Adrenal gland (tissue), 12 donors: ENCODE results near the gene DDRGK1. TPM values are rescaled to one million over a fixed set of nuclear protein-coding genes. Genes with fewer than 3 reads are reported as not detected.

Experiments
- DNase-seq, 7 donors: peaks; one replicate each; pipeline ENCODE4 v3.0.0-alpha.2; 2019 to 2020
- H3K27ac ChIP-seq, 5 donors: fragments of 200-600 bp; sonication (generic) in 4 of 5; 1 replicate in 3 of 5; 2 replicates in 2 of 5; pipeline versions ENCODE4 v1.5.1 to v1.8.0; 2016 to 2020; ENCODE audit warnings: mild to moderate bottlenecking in 1 of 5
- H3K27me3 ChIP-seq: fragments of 200-600 bp; 2 replicates; pipeline ENCODE4 v1.8.0; 2021
- H3K36me3 ChIP-seq, 2 donors: fragments of 200-600 bp; replicated peaks in 1 of 2; 1 replicate in 1 of 2; 2 replicates in 1 of 2; pipeline versions ENCODE4 v1.5.1 to v1.8.0; 2018 to 2022
- H3K4me1 ChIP-seq, 2 donors: fragments of 200-600 bp; replicated peaks in 1 of 2; 1 replicate in 1 of 2; 2 replicates in 1 of 2; pipeline versions ENCODE4 v1.5.1 to v1.8.0; 2018 to 2021
- H3K4me3 ChIP-seq, 4 donors: fragments of 200-600 bp; sonication (generic) in 3 of 4; one replicate each; pipeline ENCODE4 v1.5.1; 2016 to 2018
- H3K9me3 ChIP-seq, 3 donors: fragments of 200-600 bp; sonication (generic) in 1 of 3; replicated peaks in 1 of 3; 1 replicate in 2 of 3; 2 replicates in 1 of 3; pipeline versions ENCODE4 v1.5.1 to v1.8.0; 2016 to 2021
- CTCF ChIP-seq, 6 experiments: fragments of 450-650 bp in 4 of 6; fragments of 200-600 bp in 2 of 6; sonication (generic) in 1 of 6; IDR thresholded peaks; 1 replicate in 5 of 6; 2 replicates in 1 of 6; pipeline versions ENCODE4 v1.5.1 to v1.8.0; 2016 to 2021; ENCODE audit warnings: antibody characterized with exemption in 6 of 6, mild to moderate bottlenecking in 2 of 6, moderate library complexity in 1 of 6
- POLR2A ChIP-seq, 2 donors: fragments of 450-650 bp; IDR thresholded peaks; one replicate each; pipeline ENCODE4 v1.6.1; 2017; ENCODE audit warnings: antibody characterized with exemption in 2 of 2, mild to moderate bottlenecking in 2 of 2, moderate library complexity in 1 of 2
- WGBS, 4 donors: extraction: QIAGEN DNeasy Blood & Tissue Kit in 2 of 4; methylation state at CpG; one replicate each; pipeline versions ENCODE4 v1.1.5 to v1.1.7; 2013 to 2017; 5-methylcytosine and 5-hydroxymethylcytosine counted together
- intact Hi-C, 2 donors: fragments of 100-400 bp; cut with DNase I; formaldehyde crosslinking; loops; one replicate each; pipeline versions ENCODE4 v1.14.1 to v1.15.0; 2022 to 2023
- polyA plus RNA-seq, 3 donors: library from polyadenylated mRNA; stranded (reverse); fragments of 200-250 nt in 2 of 3; fragments of 350-450 nt in 1 of 3; fragmentation: Illumina TruSeq in 1 of 3; extraction: RNeasy Lipid Tissue Mini Kit (QIAGEN cat#74804) in 1 of 3; gene quantifications; one replicate each; pipeline ENCODE4 v1.2.3, GENCODE V29; 2013 to 2014
- total RNA-seq, 9 donors: library from RNA; depleted of rRNA in 4 of 9; stranded (reverse); fragments of >200 nt in 4 of 9; fragments of 120-200 nt in 1 of 9; fragmentation: NEBNext Ultra II Directional in 1 of 9; extraction: Animal tissue kit (Norgen Biotek cat#: 25700) in 1 of 9; gene quantifications; one replicate each; pipeline versions ENCODE4 v1.1.0 to v1.2.4, GENCODE V29; 2013 to 2023
- donor health status: healthy with polysubstance abuse.
- donor health status: Bipolar disorder and iron deficiency.
- donor health status: DM: yes; HTN: yes; CAD: no.
- donor health status: DM: no; HTN: no; CAD: no.
- donor health status: DM: no; HTN: no; CAD: no.
- donor health status: DM: yes; HTN: yes; CAD: no.

DDRGK1 gene
- total and polyA plus RNA-seq, 12 donors = 81.6 to 202 (median 140) TPM

DNA sequence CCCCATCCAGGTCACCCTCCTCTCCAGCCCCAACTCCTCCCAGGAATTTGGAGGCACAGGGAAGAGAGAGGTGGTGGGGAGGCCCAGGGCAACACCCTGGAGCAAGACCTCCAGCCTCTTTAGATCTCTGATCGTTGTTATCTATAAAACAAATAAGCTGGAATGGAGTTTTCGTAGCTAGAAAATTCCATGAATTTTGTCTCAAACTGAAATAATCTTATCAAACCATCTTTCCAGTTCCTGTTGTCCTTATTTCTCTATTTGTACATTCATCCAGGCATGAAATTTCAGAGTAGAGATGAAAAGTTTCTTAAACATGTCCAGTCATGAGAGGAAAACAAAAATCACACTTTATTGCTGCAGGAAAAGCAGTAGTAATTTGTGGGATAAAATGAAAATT is 40.7 kb upstream of the DDRGK1 start:
- WGBS, 4 donors = 35 to 59% (median 49%) methylated on average over 2 of the region's 2 CpGs
- DNase-seq = no peak
- no peaks in the 10 kb centered on the region for H3K9me3 ChIP-seq
- intact Hi-C loops = no loop called here
- no peak for TF ChIP-seq CTCF (IDR thresholded peaks at IDR 0.05)
- TF ChIP-seq POLR2A (IDR thresholded peaks at IDR 0.05) = no peak
- H3K4me3 ChIP-seq = no peak overlapping the region
- no peaks in the 10 kb centered on the region for H3K36me3 ChIP-seq
- H3K4me1 ChIP-seq = peaks cover 8 to 18% of the 10 kb centered on the region in 2 donors
- no peaks in the 10 kb centered on the region for H3K27me3 ChIP-seq
- peak overlapping the region in 1 of 5 donors; percentile 63 for H3K27ac ChIP-seq

- DNase-seq = no peak
- Histone ChIP-seq H3K36me3 (no peaks in the 10 kb centered on the region), H3K4me3 (no peak overlapping the region), H3K4me1 (peaks cover 13 to 24% of the 10 kb centered on the region in 2 donors), H3K9me3 (no peaks in the 10 kb centered on the region), H3K27ac (peak overlapping the region in 1 of 5 donors; percentile 63), H3K27me3 (no peaks in the 10 kb centered on the region)
- no peak for TF ChIP-seq POLR2A (IDR thresholded peaks at IDR 0.05)
- no peak for TF ChIP-seq CTCF (IDR thresholded peaks at IDR 0.05)
- intact Hi-C loops = no loop called here
- WGBS, 4 donors = 83 to 100% (median 100%) methylated on average over 1 of the region's 1 CpG
Observed at GRCh38 chr20:3244613-3245012, 40.1 kb upstream of the DDRGK1 start.

DNA sequence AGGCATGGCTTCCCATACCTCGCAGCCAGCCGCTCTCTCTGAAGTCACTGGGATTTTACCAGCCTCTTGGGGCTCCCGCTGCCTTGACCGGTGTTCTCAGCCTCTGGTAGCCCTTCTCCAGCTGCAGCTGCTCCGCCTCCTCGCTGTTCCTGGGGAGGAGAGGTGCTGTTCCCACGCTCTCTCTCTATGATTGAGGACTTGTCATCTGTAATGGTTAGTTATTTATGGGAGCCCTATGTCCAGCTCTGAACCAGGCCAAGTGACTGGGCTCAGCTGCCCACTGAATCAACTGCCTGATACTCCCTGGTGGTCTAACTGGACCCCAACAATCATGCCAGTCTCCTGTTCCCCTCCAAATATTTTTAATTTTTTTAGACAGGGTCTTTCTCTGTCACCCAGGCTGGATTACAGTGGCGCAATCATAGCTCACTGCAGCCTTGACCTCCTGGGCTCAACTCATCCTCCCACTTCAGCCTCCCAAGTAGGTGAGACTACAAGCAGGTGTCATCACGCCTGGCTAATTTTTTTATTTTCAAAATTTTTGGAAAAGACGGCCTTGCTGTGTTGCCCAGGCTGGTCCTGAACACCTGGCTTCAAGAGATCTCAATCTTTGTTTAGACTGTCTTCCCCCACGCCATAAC is 39.4 kb upstream of the DDRGK1 start:
- H3K36me3 ChIP-seq = no peaks in the 10 kb centered on the region
- TF ChIP-seq CTCF (IDR thresholded peaks at IDR 0.05) (no peak), POLR2A (IDR thresholded peaks at IDR 0.05) (no peak)
- H3K4me3 ChIP-seq = no peak overlapping the region
- 83 to 86% (median 85%) methylated on average over 11 of the region's 11 CpGs for WGBS, 4 donors
- H3K9me3 ChIP-seq = no peaks in the 10 kb centered on the region
- intact Hi-C loops = no loop called here
- H3K4me1 ChIP-seq = peaks cover 13 to 23% of the 10 kb centered on the region in 2 donors
- no peaks in the 10 kb centered on the region for H3K27me3 ChIP-seq
- H3K27ac ChIP-seq = no peak overlapping the region
- no peak for DNase-seq

DNA sequence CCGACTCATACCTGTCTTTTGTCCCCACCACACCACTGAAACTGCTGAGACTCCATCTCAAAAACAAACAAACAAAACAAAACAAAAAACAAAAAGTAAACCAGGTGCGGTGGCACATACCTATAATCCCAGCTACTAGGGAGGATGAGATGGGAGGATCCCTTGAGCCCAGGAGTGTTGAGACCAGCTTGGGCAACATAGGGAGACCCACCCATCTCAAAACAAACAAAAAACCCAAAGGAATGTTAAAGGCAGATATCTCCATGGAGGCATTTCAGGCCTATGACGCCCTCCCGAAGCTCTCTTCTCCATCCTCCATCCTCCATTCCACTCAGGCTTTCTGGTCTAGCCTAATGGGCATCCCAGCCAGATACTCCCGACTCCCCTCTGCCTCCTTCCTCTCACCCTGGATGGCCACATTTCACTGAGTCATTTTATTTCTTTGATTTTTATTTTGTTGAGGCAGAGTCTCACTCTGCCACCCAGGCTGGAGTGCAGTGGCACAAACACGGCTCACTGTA is 37.8 kb upstream of the DDRGK1 start:
- no peak for DNase-seq
- no peaks in the 10 kb centered on the region for H3K9me3 ChIP-seq
- intact Hi-C loops = no loop called here
- TF ChIP-seq CTCF (IDR thresholded peaks at IDR 0.05) = no peak
- no peak overlapping the region for H3K4me3 ChIP-seq
- H3K36me3 ChIP-seq = no peaks in the 10 kb centered on the region
- H3K4me1 ChIP-seq = peaks cover 23 to 26% of the 10 kb centered on the region in 2 donors
- H3K27ac ChIP-seq = no peak overlapping the region
- H3K27me3 ChIP-seq = no peaks in the 10 kb centered on the region
- WGBS, 4 donors = 81 to 84% (median 82%) methylated on average over 6 of the region's 6 CpGs
